ENCODE data around the gene TGFB3. TPM values are rescaled to one million over a fixed set of nuclear protein-coding genes. Genes with fewer than 3 reads are reported as not detected.

The TGFB3 gene
- total RNA-seq, 1 experiment from 2014 or later, result 10.0 TPM

Other genes with a start within 250 kb of the TGFB3 start
- gene IFT43, start 3.8 kb upstream of the TGFB3 start, total RNA-seq (2014; rRNA removed; shearing (Covaris generic); ENCODE audit: low replicate concordance), result 31.6 and 66.7 TPM in 2 replicates
- 71.8 TPM in 2 replicates for gene GPATCH2L, start 169.9 kb upstream of the TGFB3 start, total RNA-seq (2014; rRNA removed; shearing (Covaris generic); ENCODE audit: low replicate concordance)

Measured in Karpas-422 (cell line).